ENCODE measurements around the gene TBC1D3B. TPM values are rescaled to one million over a fixed set of nuclear protein-coding genes. Genes with fewer than 3 reads are reported as not detected.

The TBC1D3B gene
- total and polyA plus RNA-seq, 10 of the 15 experiments (the other 5 are each of a cell fraction or from before 2014, with no cell fraction given) = 0.67 to 8.5 (median 1.7) TPM; not detected in 2

DNA sequence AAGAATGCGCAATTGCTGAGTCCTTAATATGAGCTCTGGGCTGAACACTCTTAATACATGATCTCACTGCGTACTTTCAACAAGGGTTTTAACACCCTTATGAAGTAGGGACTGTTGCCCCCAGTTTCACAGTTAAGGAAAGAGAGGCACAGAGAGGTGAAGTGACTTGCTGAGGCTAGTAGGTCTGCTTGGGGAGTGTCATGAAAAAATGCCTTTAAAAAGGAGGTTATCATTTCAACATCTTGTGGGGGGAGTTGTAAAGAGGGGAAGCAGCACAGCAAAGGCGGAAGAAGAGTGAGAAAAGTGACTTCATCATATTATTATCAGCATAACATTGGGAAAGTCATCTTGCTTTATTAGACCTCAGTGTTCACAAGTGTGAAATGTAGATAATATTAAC lies 36.5 kb upstream of the TBC1D3B start:
- no peak overlapping the region for H3K4me2 ChIP-seq (ENCODE audit: control insufficient read depth, insufficient read depth)
- 97% methylated on average over 3 of the region's 3 CpGs for WGBS (ENCODE audit: insufficient coverage, insufficient replicate concordance, low lambda C conversion rate, missing lambda C conversion rate)
- in situ Hi-C loops (cut with MboI) = no loop called here

More for the DNA sequence above, 36.5 kb upstream of the TBC1D3B start:
- no peak overlapping the region for H3K27ac ChIP-seq (ENCODE audit: control insufficient read depth, insufficient read depth)
- no peak for FAIRE-seq
- no peak overlapping the region for H3K4me3 ChIP-seq
- RAD21 ChIA-PET (ENCODE audit: unreplicated experiment) = no interaction called here
- no peaks in the 10 kb centered on the region for H4K20me1 ChIP-seq (ENCODE audit: control insufficient read depth, insufficient read depth)
- ATAC-seq = no peak
- no peak overlapping the region for H3K9ac ChIP-seq (ENCODE audit: control insufficient read depth, insufficient read depth, low read length)
- no peak overlapping the region for H2AFZ ChIP-seq (ENCODE audit: control insufficient read depth, low read depth, low read length)
- no TSS peak for BruUV-seq (replicated peaks)
- DNase-seq (ENCODE audit: low read depth, low spot score) = no peak
- CTCF ChIA-PET = no interaction called here
- H3K9me3 ChIP-seq (replicated peaks; ENCODE audit: control insufficient read depth, insufficient read depth, low read length) = no peaks in the 10 kb centered on the region; the same call in 2 of the 3 replicates
- no peaks in the 10 kb centered on the region for H3K27me3 ChIP-seq (replicated peaks in 1 of 2; ENCODE audit: control insufficient read depth in 2 of 2, insufficient read depth in 2 of 2, low read length in 1 of 2)
- TF ChIP-seq, protein P1, sequence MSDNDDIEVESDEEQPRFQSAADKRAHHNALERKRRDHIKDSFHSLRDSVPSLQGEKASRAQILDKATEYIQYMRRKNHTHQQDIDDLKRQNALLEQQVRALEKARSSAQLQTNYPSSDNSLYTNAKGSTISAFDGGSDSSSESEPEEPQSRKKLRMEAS (IDR thresholded peaks at IDR 0.05; ENCODE audit: low read depth, low read length) = no peak
- TF ChIP-seq, protein P2, sequence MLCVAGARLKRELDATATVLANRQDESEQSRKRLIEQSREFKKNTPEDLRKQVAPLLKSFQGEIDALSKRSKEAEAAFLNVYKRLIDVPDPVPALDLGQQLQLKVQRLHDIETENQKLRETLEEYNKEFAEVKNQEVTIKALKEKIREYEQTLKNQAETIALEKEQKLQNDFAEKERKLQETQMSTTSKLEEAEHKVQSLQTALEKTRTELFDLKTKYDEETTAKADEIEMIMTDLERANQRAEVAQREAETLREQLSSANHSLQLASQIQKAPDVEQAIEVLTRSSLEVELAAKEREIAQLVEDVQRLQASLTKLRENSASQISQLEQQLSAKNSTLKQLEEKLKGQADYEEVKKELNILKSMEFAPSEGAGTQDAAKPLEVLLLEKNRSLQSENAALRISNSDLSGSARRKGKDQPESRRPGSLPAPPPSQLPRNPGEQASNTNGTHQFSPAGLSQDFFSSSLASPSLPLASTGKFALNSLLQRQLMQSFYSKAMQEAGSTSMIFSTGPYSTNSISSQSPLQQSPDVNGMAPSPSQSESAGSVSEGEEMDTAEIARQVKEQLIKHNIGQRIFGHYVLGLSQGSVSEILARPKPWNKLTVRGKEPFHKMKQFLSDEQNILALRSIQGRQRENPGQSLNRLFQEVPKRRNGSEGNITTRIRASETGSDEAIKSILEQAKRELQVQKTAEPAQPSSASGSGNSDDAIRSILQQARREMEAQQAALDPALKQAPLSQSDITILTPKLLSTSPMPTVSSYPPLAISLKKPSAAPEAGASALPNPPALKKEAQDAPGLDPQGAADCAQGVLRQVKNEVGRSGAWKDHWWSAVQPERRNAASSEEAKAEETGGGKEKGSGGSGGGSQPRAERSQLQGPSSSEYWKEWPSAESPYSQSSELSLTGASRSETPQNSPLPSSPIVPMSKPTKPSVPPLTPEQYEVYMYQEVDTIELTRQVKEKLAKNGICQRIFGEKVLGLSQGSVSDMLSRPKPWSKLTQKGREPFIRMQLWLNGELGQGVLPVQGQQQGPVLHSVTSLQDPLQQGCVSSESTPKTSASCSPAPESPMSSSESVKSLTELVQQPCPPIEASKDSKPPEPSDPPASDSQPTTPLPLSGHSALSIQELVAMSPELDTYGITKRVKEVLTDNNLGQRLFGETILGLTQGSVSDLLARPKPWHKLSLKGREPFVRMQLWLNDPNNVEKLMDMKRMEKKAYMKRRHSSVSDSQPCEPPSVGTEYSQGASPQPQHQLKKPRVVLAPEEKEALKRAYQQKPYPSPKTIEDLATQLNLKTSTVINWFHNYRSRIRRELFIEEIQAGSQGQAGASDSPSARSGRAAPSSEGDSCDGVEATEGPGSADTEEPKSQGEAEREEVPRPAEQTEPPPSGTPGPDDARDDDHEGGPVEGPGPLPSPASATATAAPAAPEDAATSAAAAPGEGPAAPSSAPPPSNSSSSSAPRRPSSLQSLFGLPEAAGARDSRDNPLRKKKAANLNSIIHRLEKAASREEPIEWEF (IDR thresholded peaks at IDR 0.05; ENCODE audit: insufficient replicate concordance, low read depth, low read length) = no peak
- TF ChIP-seq DPF2 (IDR thresholded peaks at IDR 0.05) (no peak), GATAD2B (conservative IDR thresholded peaks at IDR 0.05; ENCODE audit: low read depth) (no peak), RAD51 (IDR thresholded peaks at IDR 0.05) (no peak), SMC3 (IDR thresholded peaks at IDR 0.05; ENCODE audit: borderline replicate concordance, low read length) (no peak)
- SMC1A ChIA-PET (ENCODE audit: uncharacterized antibody, unreplicated experiment) = no interaction called here
- no peaks in the 10 kb centered on the region for H3K36me3 ChIP-seq (ENCODE audit: control insufficient read depth in 2 of 2, insufficient read depth in 2 of 2, low read length in 1 of 2)
- peaks cover 6% of the 10 kb centered on the region for H3K4me1 ChIP-seq (ENCODE audit: control insufficient read depth, insufficient read depth, low read length)
- POLR2A ChIA-PET = no interaction called here
- no peaks in the 10 kb centered on the region for H3K79me2 ChIP-seq (ENCODE audit: control insufficient read depth, insufficient read depth, low read length)
- intact Hi-C loops (cut with micrococcal nuclease; ENCODE audit: unreplicated experiment) = no loop called here
